ENCODE measurements around the gene TSPO2.

Gene TSPO2

GRCh38 chr6:41008011-41008410 lies 34.3 kb upstream of the TSPO2 start:
- Histone ChIP-seq H3K27me3 (ENCODE audit: insufficient read depth, low read length) (peaks cover 3% of the 10 kb centered on the region; the same call in 1 of the 2 replicates), H3K36me3 (ENCODE audit: insufficient read depth, low read length) (no peaks in the 10 kb centered on the region), H4K20me1 (ENCODE audit: insufficient read depth, low read length) (no peaks in the 10 kb centered on the region), H3K4me1 (ENCODE audit: insufficient read depth, low read length, severe bottlenecking) (no peaks in the 10 kb centered on the region), H3F3A (ENCODE audit: insufficient read depth, low read length) (no peaks in the 10 kb centered on the region), H3K9ac (ENCODE audit: low read length) (no peak overlapping the region), H3K4me2 (ENCODE audit: low read length) (no peak overlapping the region), H3K27ac (ENCODE audit: low read depth, low read length, poor library complexity, severe bottlenecking) (no peak overlapping the region), H2AFZ (ENCODE audit: low read length) (no peak overlapping the region), H3K9me3 (ENCODE audit: low read length) (no peaks in the 10 kb centered on the region), H3K79me2 (ENCODE audit: insufficient read depth, low read length) (no peaks in the 10 kb centered on the region), H3K4me3 (ENCODE audit: low read depth, low read length, poor library complexity, severe bottlenecking) (no peak overlapping the region), H3K9me2 (ENCODE audit: low read depth, low read length) (no peaks in the 10 kb centered on the region)
- TF ChIP-seq EZH2 (IDR thresholded peaks at IDR 0.05; ENCODE audit: borderline replicate concordance, low read length) (no peak), CTCF (IDR thresholded peaks at IDR 0.05; ENCODE audit: low read length) (no peak)

- H3K9me3 ChIP-seq (ENCODE audit: low read length) = no peaks in the 10 kb centered on the region
- H2AFZ ChIP-seq (ENCODE audit: low read length) = no peak overlapping the region
- H3K9me2 ChIP-seq (ENCODE audit: low read depth, low read length) = no peaks in the 10 kb centered on the region
- no peaks in the 10 kb centered on the region for H3K36me3 ChIP-seq (ENCODE audit: insufficient read depth, low read length)
- 0 out of 2 replicates have a peak, but pooled peaks cover 3% of the 10 kb centered on the region for H3K27me3 ChIP-seq (ENCODE audit: insufficient read depth, low read length)
- TF ChIP-seq EZH2 (IDR thresholded peaks at IDR 0.05; ENCODE audit: borderline replicate concordance, low read length) = no peak
- TF ChIP-seq CTCF (IDR thresholded peaks at IDR 0.05; ENCODE audit: low read length) = no peak
- H3K79me2 ChIP-seq (ENCODE audit: insufficient read depth, low read length) = no peaks in the 10 kb centered on the region
- no peaks in the 10 kb centered on the region for H3F3A ChIP-seq (ENCODE audit: insufficient read depth, low read length)
- no peak overlapping the region for H3K27ac ChIP-seq (ENCODE audit: low read depth, low read length, poor library complexity, severe bottlenecking)
- no peak overlapping the region for H3K4me3 ChIP-seq (ENCODE audit: low read depth, low read length, poor library complexity, severe bottlenecking)
- no peak overlapping the region for H3K9ac ChIP-seq (ENCODE audit: low read length)
- H3K4me1 ChIP-seq (ENCODE audit: insufficient read depth, low read length, severe bottlenecking) = no peaks in the 10 kb centered on the region
- H4K20me1 ChIP-seq (ENCODE audit: insufficient read depth, low read length) = no peaks in the 10 kb centered on the region
- H3K4me2 ChIP-seq (ENCODE audit: low read length) = no peak overlapping the region
Observed at GRCh38 chr6:41009669-41010068, 32.6 kb upstream of the TSPO2 start.

GRCh38 chr6:41011673-41012072 lies 30.6 kb upstream of the TSPO2 start:
- no peak overlapping the region for H3K4me3 ChIP-seq (ENCODE audit: low read depth, low read length, poor library complexity, severe bottlenecking)
- no peaks in the 10 kb centered on the region for H3K4me1 ChIP-seq (ENCODE audit: insufficient read depth, low read length, severe bottlenecking)
- no peaks in the 10 kb centered on the region for H3F3A ChIP-seq (ENCODE audit: insufficient read depth, low read length)
- H3K79me2 ChIP-seq (ENCODE audit: insufficient read depth, low read length) = no peaks in the 10 kb centered on the region
- H2AFZ ChIP-seq (ENCODE audit: low read length) = no peak overlapping the region
- H3K4me2 ChIP-seq (ENCODE audit: low read length) = no peak overlapping the region
- no peaks in the 10 kb centered on the region for H3K9me2 ChIP-seq (ENCODE audit: low read depth, low read length)
- H4K20me1 ChIP-seq (ENCODE audit: insufficient read depth, low read length) = no peaks in the 10 kb centered on the region
- H3K27ac ChIP-seq (ENCODE audit: low read depth, low read length, poor library complexity, severe bottlenecking) = no peak overlapping the region
- no peaks in the 10 kb centered on the region for H3K9me3 ChIP-seq (ENCODE audit: low read length)
- no peak overlapping the region for H3K9ac ChIP-seq (ENCODE audit: low read length)
- no peaks in the 10 kb centered on the region for H3K36me3 ChIP-seq (ENCODE audit: insufficient read depth, low read length)
- TF ChIP-seq EZH2 (IDR thresholded peaks at IDR 0.05; ENCODE audit: borderline replicate concordance, low read length) = no peak
- no peak for TF ChIP-seq CTCF (IDR thresholded peaks at IDR 0.05; ENCODE audit: low read length)
- H3K27me3 ChIP-seq (ENCODE audit: insufficient read depth, low read length) = 0 out of 2 replicates have a peak, but pooled peaks cover 3% of the 10 kb centered on the region
